Activated CD8-positive, alpha-beta T cell treated with anti-CD3 and anti-CD28 coated beads, Interleukin-2, amount 10 ng/mL, durations not matched to agents 7 days and 5 days (primary cell): ENCODE data around the gene GSTM3. TPM values are rescaled to one million over a fixed set of nuclear protein-coding genes. Genes with fewer than 3 reads are reported as not detected.

Experiments used
- ATAC-seq: fragments of 150-1000 bp; cut with Tn5 transposase; one replicate; pipeline ENCODE4 v1.10.0; 2021; ENCODE audit warnings: moderate library complexity
- CTCF ChIA-PET: fragments of 350-600 bp; sonication (Branson Sonifier 250); formaldehyde crosslinking; loops from one replicate; lab custom pipeline; 2021; ENCODE audit warnings: antibody characterized with exemption; lab: Charles Lee
- POLR2A ChIA-PET: fragments of 350-600 bp; sonication (Branson Sonifier 250); formaldehyde crosslinking; loops from one replicate; lab custom pipeline; 2021; ENCODE audit warnings: antibody characterized with exemption; lab: Charles Lee
- DNase-seq: peaks from one replicate; pipeline ENCODE4 v3.0.0-alpha.2; 2020
- H3K27ac Mint-ChIP-seq: one replicate; pipeline ENCODE4 v1.8.0; 2021; ENCODE audit warnings: mild to moderate bottlenecking, mixed read lengths
- H3K27me3 Mint-ChIP-seq: one replicate; pipeline ENCODE4 v1.8.0; 2021; ENCODE audit warnings: low read depth, mixed read lengths
- H3K36me3 Mint-ChIP-seq: one replicate; pipeline ENCODE4 v1.8.0; 2021; ENCODE audit warnings: low read depth, mixed read lengths
- H3K4me1 Mint-ChIP-seq: one replicate; pipeline ENCODE4 v1.8.0; 2021; ENCODE audit warnings: low read depth, mixed read lengths
- H3K4me3 Mint-ChIP-seq: one replicate; pipeline ENCODE4 v1.8.0; 2021; ENCODE audit warnings: mild to moderate bottlenecking, mixed read lengths
- H3K9me3 Mint-ChIP-seq: one replicate; pipeline ENCODE4 v1.8.0; 2022; ENCODE audit warnings: mixed read lengths; ENCODE audit not compliant: insufficient read depth
- total RNA-seq, 2 experiments: library from RNA; stranded (reverse); gene quantifications; one replicate each; pipeline ENCODE4 v1.2.3, GENCODE V29; 2021

The GSTM3 gene
- total RNA-seq, 2 experiments from 2014 or later: 5.8 to 7.6 TPM

DNA sequence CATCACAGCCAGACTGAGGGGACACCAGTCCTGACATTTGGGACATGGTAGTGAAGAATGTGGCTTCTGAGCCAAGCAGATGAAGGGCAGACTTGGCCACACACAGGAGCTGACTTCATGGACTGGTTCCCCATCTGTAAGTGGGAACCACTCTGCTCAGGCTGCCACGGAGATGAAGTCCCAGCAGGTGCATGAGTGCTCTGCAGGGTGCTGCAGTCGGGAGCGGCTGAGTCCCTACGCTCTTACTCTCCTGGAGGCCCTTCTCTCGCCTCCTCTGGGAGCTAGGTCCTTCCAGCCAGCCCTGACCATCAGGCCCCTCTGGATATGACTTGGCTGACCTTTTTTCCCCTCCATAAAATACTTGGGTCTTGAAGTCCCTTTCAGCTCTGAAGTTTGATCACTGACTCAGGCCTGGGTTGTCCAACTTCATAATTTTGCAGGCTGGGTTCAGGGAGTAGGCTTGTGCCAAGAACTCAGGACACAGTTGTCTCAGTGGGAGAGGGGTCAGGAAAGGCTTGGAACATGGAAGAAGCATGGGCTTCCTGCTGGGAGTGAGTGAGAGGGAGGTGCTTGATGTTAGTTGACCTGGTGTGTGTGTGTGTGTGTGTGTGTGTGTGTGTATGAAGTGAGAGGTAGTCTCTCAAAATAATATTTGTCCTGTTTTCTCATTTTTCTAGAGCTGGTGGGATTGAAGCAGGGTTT lies 43.9 kb upstream of the GSTM3 start:
- ChIA-PET CTCF (interaction anchor here (0.7 to 27.2 kb wide), 3 partner anchors 7 to 226 kb away, joined by 3 to 1017 read pairs (median 172); partner anchors contain the start of gene AHCYL1), POLR2A (no interaction called here)
- ATAC-seq (no peak), DNase-seq (no peak)
- Mint-ChIP-seq H3K27ac (peak overlapping the region; percentile 71), H3K4me1 (peaks cover 39% of the 10 kb centered on the region), H3K36me3 (peaks cover 15% of the 10 kb centered on the region), H3K9me3 (peaks cover 9% of the 10 kb centered on the region), H3K4me3 (no peak overlapping the region), H3K27me3 (no peaks in the 10 kb centered on the region)

DNA sequence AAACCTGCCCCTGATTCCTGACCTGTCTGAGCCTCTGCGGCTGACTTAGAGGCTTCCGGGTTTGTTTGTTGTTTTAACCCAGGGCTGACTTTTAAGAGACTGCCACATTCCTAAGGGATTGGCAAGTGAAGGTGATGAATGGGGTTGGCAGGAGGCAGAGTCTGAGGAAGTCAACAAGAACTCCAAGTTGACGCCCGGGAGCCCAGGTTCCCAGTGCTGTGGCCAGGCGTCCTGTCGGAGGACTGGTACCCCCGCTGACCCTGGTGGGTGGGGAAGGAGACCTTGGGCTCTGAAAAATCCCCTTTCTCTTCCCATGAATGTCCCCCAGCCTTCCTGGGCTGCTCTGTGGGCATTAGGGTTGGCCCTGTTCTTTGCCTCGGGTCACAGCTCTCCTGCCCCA lies 42.6 kb upstream of the GSTM3 start:
- H3K36me3 Mint-ChIP-seq: peaks cover 15% of the 10 kb centered on the region
- DNase-seq (no peak), ATAC-seq (no peak)
- H3K9me3 Mint-ChIP-seq: peaks cover 9% of the 10 kb centered on the region
- H3K4me1 Mint-ChIP-seq: peaks cover 30% of the 10 kb centered on the region
- ChIA-PET CTCF (interaction anchor here (2.6 to 27.2 kb wide), 3 partner anchors 6 to 199 kb away, joined by 13 to 1017 read pairs (median 172); partner anchors contain the start of gene AHCYL1), POLR2A (no interaction called here)
- no peak overlapping the region for H3K4me3 Mint-ChIP-seq
- H3K27ac Mint-ChIP-seq: no peak overlapping the region
- no peaks in the 10 kb centered on the region for H3K27me3 Mint-ChIP-seq

DNA sequence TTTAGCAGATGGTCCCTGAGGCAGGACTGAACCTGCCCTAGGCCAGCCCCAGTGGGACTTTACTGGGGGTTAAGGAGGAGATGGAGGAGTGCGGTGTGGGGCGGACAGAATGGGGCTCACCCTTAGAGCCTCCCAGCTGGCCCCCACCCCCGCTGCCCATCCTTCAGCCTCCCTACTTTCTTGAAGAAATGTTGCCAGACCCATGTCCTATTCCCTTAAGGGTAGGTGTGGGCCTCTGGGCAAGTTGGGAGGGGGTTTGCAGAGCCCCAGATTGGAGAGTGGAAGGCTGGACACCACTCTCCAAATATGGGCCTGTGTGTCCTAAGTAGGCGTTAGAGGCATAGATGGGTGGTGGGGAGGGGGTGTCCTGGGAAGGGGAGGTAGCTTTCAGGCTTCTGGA lies 42.1 kb upstream of the GSTM3 start:
- no peak overlapping the region for H3K4me3 Mint-ChIP-seq
- no peak overlapping the region for H3K27ac Mint-ChIP-seq
- ATAC-seq: no peak
- H3K27me3 Mint-ChIP-seq: no peaks in the 10 kb centered on the region
- no peak for DNase-seq
- CTCF ChIA-PET: interaction anchor here (1.0 to 27.2 kb wide), 6 partner anchors 5 to 200 kb away, joined by 3 to 1017 read pairs (median 92); partner anchors contain the start of gene AHCYL1
- H3K4me1 Mint-ChIP-seq: peaks cover 28% of the 10 kb centered on the region
- peaks cover 15% of the 10 kb centered on the region for H3K36me3 Mint-ChIP-seq
- POLR2A ChIA-PET: no interaction called here
- H3K9me3 Mint-ChIP-seq: peaks cover 9% of the 10 kb centered on the region

DNA sequence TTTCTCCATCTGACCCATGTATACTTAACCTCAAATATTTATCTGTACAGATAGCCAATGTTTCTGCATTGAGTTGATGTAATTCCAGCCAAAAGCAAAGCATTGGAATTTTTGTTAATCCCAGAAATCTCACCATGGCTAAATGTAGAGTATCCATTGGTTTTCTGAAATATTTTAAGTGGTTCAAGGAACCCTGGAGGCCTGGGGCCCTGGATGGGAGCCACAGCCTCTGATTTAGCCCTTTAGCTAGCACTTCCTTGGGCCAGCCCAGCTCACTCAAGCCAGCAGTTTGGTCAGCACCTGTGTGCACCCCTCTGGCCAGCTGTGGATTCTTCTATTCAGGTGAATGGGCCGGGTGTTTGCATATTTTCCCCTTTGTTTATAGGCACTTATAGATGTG lies 41.7 kb upstream of the GSTM3 start:
- H3K27ac Mint-ChIP-seq: no peak overlapping the region
- DNase-seq (no peak), ATAC-seq (no peak)
- peaks cover 32% of the 10 kb centered on the region for H3K4me1 Mint-ChIP-seq
- H3K27me3 Mint-ChIP-seq: no peaks in the 10 kb centered on the region
- peaks cover 15% of the 10 kb centered on the region for H3K36me3 Mint-ChIP-seq
- H3K4me3 Mint-ChIP-seq: no peak overlapping the region
- CTCF ChIA-PET: interaction anchor here (1.0 to 27.2 kb wide), 7 partner anchors 7 to 200 kb away, joined by 3 to 1017 read pairs (median 7); partner anchors contain the start of gene AHCYL1
- peaks cover 9% of the 10 kb centered on the region for H3K9me3 Mint-ChIP-seq
- POLR2A ChIA-PET: interaction anchor here (0.6 kb wide), 1 partner anchor 8 kb away, joined by 3 read pairs; no protein-coding TSS in a partner anchor

DNA sequence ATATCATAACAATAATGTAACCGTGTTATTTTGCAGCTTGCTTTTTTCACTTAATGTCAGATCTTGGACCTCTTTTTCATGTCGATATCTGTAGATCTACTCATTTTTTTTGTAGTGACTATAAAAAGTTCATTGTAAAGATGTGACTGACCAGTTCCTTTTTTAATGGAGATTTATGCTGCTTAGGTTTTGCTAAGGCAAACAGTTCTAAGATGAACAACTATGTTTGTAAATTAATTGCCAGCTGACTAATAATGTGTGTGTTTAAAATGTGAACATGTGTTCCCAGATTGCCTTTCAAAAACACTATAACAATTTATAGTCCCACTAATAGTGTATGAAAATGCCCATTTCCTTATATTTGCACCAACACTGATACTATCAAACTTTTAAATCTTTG lies 41.0 kb upstream of the GSTM3 start:
- ChIA-PET CTCF (interaction anchor here (1.4 to 27.2 kb wide), 6 partner anchors 8 to 201 kb away, joined by 3 to 1017 read pairs (median 10); partner anchors contain the start of gene AHCYL1), POLR2A (no interaction called here)
- Mint-ChIP-seq H3K4me1 (peaks cover 32% of the 10 kb centered on the region), H3K36me3 (peaks cover 15% of the 10 kb centered on the region), H3K4me3 (no peak overlapping the region), H3K9me3 (peaks cover 9% of the 10 kb centered on the region), H3K27me3 (no peaks in the 10 kb centered on the region), H3K27ac (no peak overlapping the region)
- no peak for ATAC-seq
- no peak for DNase-seq

DNA sequence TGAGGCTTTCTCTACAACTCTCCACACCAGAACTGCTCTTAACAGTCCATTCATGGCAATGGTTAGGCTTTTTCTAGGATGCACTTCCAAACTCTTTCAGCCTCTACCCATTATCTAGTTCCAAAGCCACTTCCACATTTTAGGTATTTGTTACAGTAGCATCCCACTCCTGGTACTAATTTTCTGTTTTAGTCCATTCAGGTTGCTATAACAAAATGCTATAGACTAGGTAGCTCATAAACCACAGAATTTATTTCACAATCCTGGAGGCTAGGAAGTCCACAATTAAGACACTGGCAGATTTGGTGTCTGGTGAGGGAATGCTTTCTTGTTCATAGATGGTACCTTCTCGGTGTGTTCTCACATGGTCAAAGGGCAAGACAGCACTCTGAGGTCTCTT lies 40.1 kb upstream of the GSTM3 start:
- CTCF ChIA-PET: interaction anchor here (1.9 to 27.2 kb wide), 4 partner anchors 8 to 202 kb away, joined by 7 to 1017 read pairs (median 92); partner anchors contain the start of gene AHCYL1
- POLR2A ChIA-PET: no interaction called here
- Mint-ChIP-seq H3K36me3 (peaks cover 15% of the 10 kb centered on the region), H3K4me3 (no peak overlapping the region), H3K9me3 (peaks cover 9% of the 10 kb centered on the region), H3K27ac (no peak overlapping the region), H3K4me1 (peaks cover 27% of the 10 kb centered on the region), H3K27me3 (no peaks in the 10 kb centered on the region)
- ATAC-seq: no peak
- DNase-seq: no peak

DNA sequence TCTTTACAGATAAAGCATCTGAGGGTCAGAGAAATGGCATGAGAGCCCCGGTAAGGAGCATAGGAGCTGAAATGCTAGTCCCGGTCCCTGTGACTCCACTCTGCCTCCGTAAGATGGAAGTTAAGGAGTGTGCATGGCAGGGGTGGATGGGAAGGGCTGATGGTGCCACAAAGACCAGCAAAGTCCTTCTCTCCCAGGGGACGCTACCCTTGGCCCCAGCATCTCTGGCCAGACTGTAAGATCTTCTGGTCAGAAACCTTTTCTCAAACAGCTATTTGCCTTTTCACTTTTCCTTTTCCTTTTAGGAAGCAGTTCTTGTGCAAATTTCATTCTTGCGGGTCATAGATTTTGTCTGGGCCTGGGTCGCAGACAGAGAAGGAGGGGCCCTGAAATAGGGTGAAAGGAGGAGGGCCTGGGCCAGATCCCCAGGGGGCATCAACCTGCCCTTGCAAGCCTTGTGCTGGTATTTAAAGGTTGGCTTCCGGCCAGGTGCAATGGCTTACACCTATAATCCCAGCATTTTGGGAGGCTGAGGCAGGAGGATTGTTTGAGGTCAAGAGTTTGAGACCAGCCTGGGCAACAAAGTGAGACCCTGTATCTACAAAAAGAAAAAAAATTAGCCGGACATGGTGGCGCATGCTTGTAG lies 37.3 kb upstream of the GSTM3 start:
- H3K4me3 Mint-ChIP-seq: no peak overlapping the region
- CTCF ChIA-PET: interaction anchor here (0.7 to 27.2 kb wide), 24 partner anchors 11 to 254 kb away, joined by 3 to 1017 read pairs (median 10); partner anchors contain the start of genes AHCYL1 and GNAI3
- H3K9me3 Mint-ChIP-seq: peaks cover 9% of the 10 kb centered on the region
- ATAC-seq (no peak), DNase-seq (no peak)
- peaks cover 15% of the 10 kb centered on the region for H3K36me3 Mint-ChIP-seq
- H3K27me3 Mint-ChIP-seq: peaks cover 10% of the 10 kb centered on the region
- peak overlapping the region; percentile 45 for H3K27ac Mint-ChIP-seq
- peaks cover 26% of the 10 kb centered on the region for H3K4me1 Mint-ChIP-seq
- POLR2A ChIA-PET: interaction anchor here (1.5 to 3.2 kb wide), 2 partner anchors 206 to 229 kb away, joined by 7 to 32 read pairs; partner anchors contain the start of genes AHCYL1 and GNAI3

DNA sequence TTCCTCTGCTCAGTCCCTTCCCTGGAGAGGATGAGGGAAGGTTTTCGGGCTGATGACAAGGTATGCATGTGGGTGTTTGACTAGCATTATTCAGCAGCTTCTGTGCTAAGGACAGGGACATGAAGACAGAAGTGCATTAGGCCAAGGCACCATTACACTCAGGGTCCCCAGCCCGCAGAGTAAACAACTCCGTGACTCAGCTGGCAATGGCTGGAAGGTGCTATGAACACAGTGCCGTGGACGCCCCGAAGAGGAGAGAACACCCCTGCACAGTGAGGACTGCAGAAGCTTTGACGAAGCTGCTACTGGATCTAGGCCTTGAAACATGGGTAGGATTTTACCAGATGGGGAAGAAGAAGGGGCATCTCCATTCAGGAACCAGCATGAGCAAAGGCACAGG lies 36.6 kb upstream of the GSTM3 start:
- H3K9me3 Mint-ChIP-seq: peaks cover 9% of the 10 kb centered on the region
- peaks cover 15% of the 10 kb centered on the region for H3K36me3 Mint-ChIP-seq
- POLR2A ChIA-PET: interaction anchor here (0.8 to 3.2 kb wide), 3 partner anchors 134 to 228 kb away, joined by 3 to 32 read pairs (median 7); partner anchors contain the start of genes AHCYL1 and GNAI3
- H3K4me3 Mint-ChIP-seq: no peak overlapping the region
- CTCF ChIA-PET: interaction anchor here (0.8 to 27.2 kb wide), 49 partner anchors 12 to 283 kb away, joined by 3 to 1017 read pairs (median 5); partner anchors contain the start of genes AHCYL1, GNAI3 and GSTM4
- H3K27ac Mint-ChIP-seq: peak overlapping the region; percentile 53
- no peak for DNase-seq
- ATAC-seq: no peak
- peaks cover 26% of the 10 kb centered on the region for H3K4me1 Mint-ChIP-seq
- H3K27me3 Mint-ChIP-seq: peaks cover 10% of the 10 kb centered on the region

DNA sequence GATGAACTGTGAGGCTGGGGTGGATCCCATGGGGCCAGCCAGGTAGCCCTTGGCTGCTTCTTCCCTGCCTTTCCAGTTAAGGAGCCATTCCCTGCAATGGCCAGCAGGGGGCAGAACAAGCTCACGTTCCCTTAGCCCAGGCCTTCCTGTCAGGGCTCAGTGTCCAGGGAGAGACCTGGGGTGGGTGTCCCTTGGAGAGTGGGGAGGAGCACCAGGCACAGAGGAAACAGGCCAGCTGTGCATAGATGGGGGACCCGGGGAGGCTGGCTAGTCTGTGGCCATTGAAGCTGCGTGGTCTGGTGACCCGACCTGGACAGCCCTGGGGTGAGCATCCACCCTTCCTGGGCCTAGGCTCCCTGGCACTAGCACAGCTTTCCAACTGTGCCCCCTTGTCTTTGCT lies 36.1 kb upstream of the GSTM3 start:
- POLR2A ChIA-PET: interaction anchor here (0.8 to 3.2 kb wide), 3 partner anchors 135 to 228 kb away, joined by 3 to 32 read pairs (median 7); partner anchors contain the start of genes AHCYL1 and GNAI3
- CTCF ChIA-PET: interaction anchor here (0.7 to 27.2 kb wide), 56 partner anchors 12 to 283 kb away, joined by 3 to 1017 read pairs (median 4); partner anchors contain the start of genes AHCYL1, GNAI3 and GSTM4
- H3K4me1 Mint-ChIP-seq: peaks cover 31% of the 10 kb centered on the region
- DNase-seq: peak; percentile 88
- H3K27me3 Mint-ChIP-seq: peaks cover 10% of the 10 kb centered on the region
- ATAC-seq: peak; percentile 82
- H3K36me3 Mint-ChIP-seq: peaks cover 13% of the 10 kb centered on the region
- peaks cover 9% of the 10 kb centered on the region for H3K9me3 Mint-ChIP-seq
- H3K27ac Mint-ChIP-seq: peak overlapping the region; percentile 75
- no peak overlapping the region for H3K4me3 Mint-ChIP-seq

DNA sequence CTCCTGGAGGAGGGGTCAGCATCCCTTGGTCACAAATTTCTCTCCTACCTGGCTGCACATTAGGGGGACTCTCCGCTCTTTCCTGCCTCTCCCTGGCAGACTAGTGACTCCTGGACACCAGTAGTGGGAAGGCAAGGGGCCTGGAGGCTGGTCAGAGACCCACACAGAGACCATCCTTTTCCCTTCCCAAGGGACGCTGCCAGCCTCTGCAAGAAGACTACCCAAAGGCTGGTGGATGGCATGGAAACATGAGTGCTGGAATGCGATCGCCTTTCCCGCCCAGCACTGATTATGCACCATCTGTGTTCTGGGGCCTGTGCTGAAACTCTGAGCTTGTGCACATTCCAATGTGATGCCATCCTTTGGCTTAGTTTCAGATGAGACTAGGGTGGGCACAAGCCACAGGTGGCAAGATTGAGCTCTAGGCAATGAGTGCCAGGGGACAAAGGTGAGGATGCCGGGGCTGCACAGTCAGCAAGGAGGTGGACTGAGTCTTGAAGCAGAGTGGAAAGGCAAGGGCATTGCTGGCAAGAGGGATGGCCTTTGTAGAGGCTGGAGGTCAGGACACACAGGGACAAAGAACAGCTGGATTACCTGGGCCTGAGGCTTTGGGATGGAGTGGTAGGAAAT lies 35.5 kb upstream of the GSTM3 start:
- no peak for DNase-seq
- peak; percentile 4 for ATAC-seq
- peak overlapping the region; percentile 75 for H3K27ac Mint-ChIP-seq
- ChIA-PET POLR2A (interaction anchor here (0.8 to 3.2 kb wide), 3 partner anchors 136 to 227 kb away, joined by 3 to 32 read pairs (median 7); partner anchors contain the start of genes AHCYL1 and GNAI3), CTCF (interaction anchor here (0.7 to 27.2 kb wide), 44 partner anchors 11 to 284 kb away, joined by 3 to 1017 read pairs (median 6); partner anchors contain the start of genes AHCYL1, GNAI3 and GSTM4)
- H3K4me3 Mint-ChIP-seq: no peak overlapping the region
- peaks cover 9% of the 10 kb centered on the region for H3K9me3 Mint-ChIP-seq
- H3K27me3 Mint-ChIP-seq: peaks cover 10% of the 10 kb centered on the region
- H3K4me1 Mint-ChIP-seq: peaks cover 31% of the 10 kb centered on the region
- peaks cover 9% of the 10 kb centered on the region for H3K36me3 Mint-ChIP-seq
